HG02943 (cell line): ENCODE data around the gene ATPAF1.
"Not testable (repeated sequence)": the region's sequence is repeated elsewhere in the genome, so short reads cannot be mapped to it uniquely, and the experiment has no call there.

Experiments
- ATAC-seq: cut with Tn5 transposase; IDR thresholded peaks from one replicate; pipeline ENCODE4 v1.9.1; 2021; ENCODE audit warnings: mild to moderate bottlenecking, low read depth, moderate library complexity; ENCODE audit not compliant: unreplicated experiment

The ATPAF1 gene

GRCh38 chr1:46652321-46653100 lies 15.7 kb downstream of the ATPAF1 start:
- no peak for ATAC-seq

GRCh38 chr1:46651152-46651551 lies 17.0 kb downstream of the ATPAF1 start:
- not testable (repeated sequence) for ATAC-seq

GRCh38 chr1:46650491-46650890 lies 17.7 kb downstream of the ATPAF1 start:
- ATAC-seq: no peak

- ATAC-seq: no peak
Observed at GRCh38 chr1:46649764-46650163, 18.4 kb downstream of the ATPAF1 start.

GRCh38 chr1:46647611-46648010 lies 20.6 kb downstream of the ATPAF1 start:
- no peak for ATAC-seq

GRCh38 chr1:46646844-46647243 lies 21.3 kb downstream of the ATPAF1 start:
- no peak for ATAC-seq

- no peak for ATAC-seq
Observed at GRCh38 chr1:46646331-46646730, 21.8 kb downstream of the ATPAF1 start.

- ATAC-seq: no peak
Observed at GRCh38 chr1:46645815-46646214, 22.3 kb downstream of the ATPAF1 start.

GRCh38 chr1:46643368-46643775 lies 24.8 kb downstream of the ATPAF1 start:
- no peak for ATAC-seq

GRCh38 chr1:46642115-46642680 lies 26.0 kb downstream of the ATPAF1 start:
- ATAC-seq: no peak

GRCh38 chr1:46639547-46639946 lies 28.6 kb downstream of the ATPAF1 start:
- ATAC-seq: no peak

- no peak for ATAC-seq
Observed at GRCh38 chr1:46638921-46639320, 29.2 kb downstream of the ATPAF1 start.

GRCh38 chr1:46637444-46638083 lies 30.6 kb downstream of the ATPAF1 start:
- no peak for ATAC-seq

GRCh38 chr1:46635205-46635604 lies 33.0 kb downstream of the ATPAF1 start:
- ATAC-seq: no peak

- no peak for ATAC-seq
Observed at GRCh38 chr1:46630719-46631118, 37.4 kb downstream of the ATPAF1 start.

GRCh38 chr1:46623743-46624644 lies 44.2 kb downstream of the ATPAF1 start:
- ATAC-seq: no peak

- ATAC-seq: no peak
Observed at GRCh38 chr1:46622344-46622743, 45.8 kb downstream of the ATPAF1 start.

GRCh38 chr1:46621930-46622329 lies 46.2 kb downstream of the ATPAF1 start:
- no peak for ATAC-seq

- ATAC-seq: no peak
Observed at GRCh38 chr1:46619656-46620258, 48.4 kb downstream of the ATPAF1 start.

GRCh38 chr1:46618754-46619415 lies 49.3 kb downstream of the ATPAF1 start:
- ATAC-seq: no peak
